ENCODE data around the gene DMRTB1.

The DMRTB1 gene

GRCh38 chr1:53438427-53439336, 20.5 kb upstream of the DMRTB1 start:
- no peak for DNase-seq

- DNase-seq, result no peak
These were observed 19.6 kb upstream of the DMRTB1 start for GRCh38 chr1:53439337-53440207.

- DNase-seq, result no peak
These were observed 18.6 kb upstream of the DMRTB1 start for GRCh38 chr1:53440633-53441032.

- DNase-seq, result no peak
These were observed 16.9 kb upstream of the DMRTB1 start for GRCh38 chr1:53442299-53442698.

GRCh38 chr1:53446051-53446450, 13.1 kb upstream of the DMRTB1 start:
- no peak for DNase-seq

GRCh38 chr1:53447413-53447812, 11.8 kb upstream of the DMRTB1 start:
- no peak for DNase-seq

- no peak for DNase-seq
These were observed 10.9 kb upstream of the DMRTB1 start for GRCh38 chr1:53448241-53448841.

GRCh38 chr1:53449021-53449420, 10.2 kb upstream of the DMRTB1 start:
- DNase-seq, result no peak

GRCh38 chr1:53449693-53450092, 9.5 kb upstream of the DMRTB1 start:
- DNase-seq, result no peak

- DNase-seq, result no peak
These were observed 9.0 kb upstream of the DMRTB1 start for GRCh38 chr1:53450225-53450624.

- no peak for DNase-seq
These were observed 5.2 kb upstream of the DMRTB1 start for GRCh38 chr1:53454019-53454418.

- no peak for DNase-seq
These were observed 3.7 kb upstream of the DMRTB1 start for GRCh38 chr1:53455364-53455991.

- DNase-seq, result no peak
These were observed 565 bp upstream of the DMRTB1 start for GRCh38 chr1:53458634-53459033.

- DNase-seq, result no peak
These were observed 1.0 kb downstream of the DMRTB1 start for GRCh38 chr1:53460211-53460634.

GRCh38 chr1:53460666-53461322, 1.6 kb downstream of the DMRTB1 start:
- DNase-seq, result no peak

GRCh38 chr1:53461323-53462044, 2.3 kb downstream of the DMRTB1 start:
- DNase-seq, result no peak

GRCh38 chr1:53462193-53462592, 3.0 kb downstream of the DMRTB1 start:
- no peak for DNase-seq

- no peak for DNase-seq
These were observed 3.7 kb downstream of the DMRTB1 start for GRCh38 chr1:53462769-53463501.

GRCh38 chr1:53463961-53464899, 5.0 kb downstream of the DMRTB1 start:
- no peak for DNase-seq

All from NCI-H1105 treated with DMSO at 0.1 percent for 48 hours (cell line).